A673 (cell line): ENCODE measurements around the gene LRRC4C. TPM values are rescaled to one million over a fixed set of nuclear protein-coding genes. Genes with fewer than 3 reads are reported as not detected.

Experiments used
- BruUV-seq: library from RNA; stranded (reverse); fragments of 400-500 nt; replicated peaks from 2 replicates; lab custom pipeline; 2021; lab: Mats Ljungman, UMichigan
- CTCF ChIA-PET: fragments of 300-600 bp; sonication (Branson Sonifier 250); formaldehyde crosslinking; loops from one replicate; lab custom pipeline; 2022; ENCODE audit warnings: antibody characterized with exemption; lab: Charles Lee
- POLR2A ChIA-PET: fragments of 300-600 bp; sonication (Branson Sonifier 250); formaldehyde crosslinking; loops from one replicate; lab custom pipeline; 2022; ENCODE audit warnings: antibody characterized with exemption; ENCODE audit not compliant: low non-redundant PET; lab: Charles Lee
- DNase-seq: peaks from one replicate; pipeline ENCODE4 v3.0.0-alpha.2; 2015; ENCODE audit warnings: low spot score
- H3K27ac ChIP-seq: fragments of 200-600 bp; sonication (generic); 2 replicates; pipeline ENCODE4 v1.5.1; 2016; ENCODE audit warnings: mixed run types, low read depth, mild to moderate bottlenecking, mixed read lengths, antibody characterized with exemption, low read length; ENCODE audit not compliant: poor library complexity, severe bottlenecking
- H3K27me3 ChIP-seq: fragments of 200-600 bp; sonication (generic); replicated peaks from 2 replicates; pipeline ENCODE4 v1.6.1; 2017; ENCODE audit warnings: mixed run types, low read depth, mild to moderate bottlenecking, mixed read lengths, antibody characterized with exemption, low read length; ENCODE audit not compliant: insufficient read depth, poor library complexity
- H3K36me3 ChIP-seq: fragments of 200-600 bp; sonication (generic); 2 replicates; pipeline ENCODE4 v1.6.1; 2016; ENCODE audit warnings: mixed run types, mild to moderate bottlenecking, mixed read lengths, antibody characterized with exemption, low read length; ENCODE audit not compliant: insufficient read depth, poor library complexity, severe bottlenecking
- H3K4me1 ChIP-seq: fragments of 200-600 bp; sonication (generic); 2 replicates; pipeline ENCODE4 v1.6.1; 2017; ENCODE audit warnings: mixed run types, mild to moderate bottlenecking, mixed read lengths, antibody characterized with exemption, low read length; ENCODE audit not compliant: insufficient read depth, poor library complexity, severe bottlenecking
- H3K4me3 ChIP-seq: fragments of 200-600 bp; sonication (generic); 2 replicates; pipeline ENCODE4 v1.5.1; 2016; ENCODE audit warnings: low read depth, mixed run types, mild to moderate bottlenecking, mixed read lengths, low read length; ENCODE audit not compliant: poor library complexity, severe bottlenecking
- H3K9me3 ChIP-seq: fragments of 200-600 bp; sonication (generic); 2 replicates; pipeline ENCODE4 v1.6.1; 2016; ENCODE audit warnings: mixed run types, low read depth, mild to moderate bottlenecking, mixed read lengths, antibody characterized with exemption, low read length; ENCODE audit not compliant: poor library complexity, severe bottlenecking
- CTCF ChIP-seq: fragments of 300-800, 200-600 bp; sonication (generic); conservative IDR thresholded peaks from 2 replicates; pipeline ENCODE4 v1.5.1; 2017; ENCODE audit warnings: low read depth, mild to moderate bottlenecking, antibody characterized with exemption, low read length, moderate library complexity, mixed read lengths
- EZH2 ChIP-seq: fragments of 200-600 bp; sonication (generic); IDR thresholded peaks from 2 replicates; pipeline ENCODE4 v1.6.1; 2017; ENCODE audit warnings: borderline replicate concordance, low read depth, mild to moderate bottlenecking, mixed read lengths, antibody characterized with exemption, low read length; ENCODE audit not compliant: poor library complexity, severe bottlenecking
- intact Hi-C: fragments of 100-400 bp; cut with micrococcal nuclease; formaldehyde crosslinking; loops from one replicate; pipeline ENCODE4 v1.10.0; 2022; ENCODE audit not compliant: unreplicated experiment
- total RNA-seq: library from RNA; stranded (reverse); gene quantifications from 2 replicates; pipeline ENCODE4 v1.2.3, GENCODE V29; 2021

Gene LRRC4C
- total RNA-seq, 1 experiment from 2014 or later: 38.3 TPM

GRCh38 chr11:41250408-41250935 lies 209.0 kb downstream of the LRRC4C start:
- Histone ChIP-seq H3K4me1 (no peaks in the 10 kb centered on the region), H3K36me3 (no peaks in the 10 kb centered on the region), H3K4me3 (no peak overlapping the region), H3K27me3 (no peaks in the 10 kb centered on the region), H3K9me3 (no peaks in the 10 kb centered on the region), H3K27ac (no peak overlapping the region)
- no TSS peak for BruUV-seq
- intact Hi-C loops: no loop called here
- ChIA-PET CTCF (no interaction called here), POLR2A (interaction anchor here (0.6 kb wide), 1 partner anchor 31 kb away, joined by 3 read pairs; no protein-coding TSS in a partner anchor)
- DNase-seq: no peak
- TF ChIP-seq EZH2 (no peak), CTCF (no peak)

GRCh38 chr11:41247621-41248020 lies 211.8 kb downstream of the LRRC4C start:
- no TSS peak for BruUV-seq
- TF ChIP-seq EZH2 (no peak), CTCF (no peak)
- H3K27me3 ChIP-seq: no peaks in the 10 kb centered on the region
- ChIA-PET POLR2A (no interaction called here), CTCF (no interaction called here)
- no peaks in the 10 kb centered on the region for H3K4me1 ChIP-seq
- H3K4me3 ChIP-seq: no peak overlapping the region
- H3K27ac ChIP-seq: no peak overlapping the region
- H3K9me3 ChIP-seq: no peaks in the 10 kb centered on the region
- intact Hi-C loops: no loop called here
- no peak for DNase-seq
- no peaks in the 10 kb centered on the region for H3K36me3 ChIP-seq

- BruUV-seq: no TSS peak
- CTCF ChIA-PET: no interaction called here
These were observed 213.1 kb downstream of the LRRC4C start for GRCh38 chr11:41246399-41246745.

More at GRCh38 chr11:41246399-41246745, 213.1 kb downstream of the LRRC4C start:
- no peak for DNase-seq
- Histone ChIP-seq H3K36me3 (no peaks in the 10 kb centered on the region), H3K4me1 (no peaks in the 10 kb centered on the region), H3K27me3 (no peaks in the 10 kb centered on the region), H3K27ac (no peak overlapping the region), H3K9me3 (no peaks in the 10 kb centered on the region), H3K4me3 (no peak overlapping the region)
- TF ChIP-seq CTCF (no peak), EZH2 (no peak)
- POLR2A ChIA-PET: no interaction called here
- intact Hi-C loops: no loop called here
